ENCODE data around the gene GPR78. TPM values are rescaled to one million over a fixed set of nuclear protein-coding genes. Genes with fewer than 3 reads are reported as not detected.

Gene GPR78
- total and polyA plus RNA-seq, 2 of the 4 experiments (the other 2 are of a cell fraction), result under 0.01 to 0.10 TPM

DNA sequence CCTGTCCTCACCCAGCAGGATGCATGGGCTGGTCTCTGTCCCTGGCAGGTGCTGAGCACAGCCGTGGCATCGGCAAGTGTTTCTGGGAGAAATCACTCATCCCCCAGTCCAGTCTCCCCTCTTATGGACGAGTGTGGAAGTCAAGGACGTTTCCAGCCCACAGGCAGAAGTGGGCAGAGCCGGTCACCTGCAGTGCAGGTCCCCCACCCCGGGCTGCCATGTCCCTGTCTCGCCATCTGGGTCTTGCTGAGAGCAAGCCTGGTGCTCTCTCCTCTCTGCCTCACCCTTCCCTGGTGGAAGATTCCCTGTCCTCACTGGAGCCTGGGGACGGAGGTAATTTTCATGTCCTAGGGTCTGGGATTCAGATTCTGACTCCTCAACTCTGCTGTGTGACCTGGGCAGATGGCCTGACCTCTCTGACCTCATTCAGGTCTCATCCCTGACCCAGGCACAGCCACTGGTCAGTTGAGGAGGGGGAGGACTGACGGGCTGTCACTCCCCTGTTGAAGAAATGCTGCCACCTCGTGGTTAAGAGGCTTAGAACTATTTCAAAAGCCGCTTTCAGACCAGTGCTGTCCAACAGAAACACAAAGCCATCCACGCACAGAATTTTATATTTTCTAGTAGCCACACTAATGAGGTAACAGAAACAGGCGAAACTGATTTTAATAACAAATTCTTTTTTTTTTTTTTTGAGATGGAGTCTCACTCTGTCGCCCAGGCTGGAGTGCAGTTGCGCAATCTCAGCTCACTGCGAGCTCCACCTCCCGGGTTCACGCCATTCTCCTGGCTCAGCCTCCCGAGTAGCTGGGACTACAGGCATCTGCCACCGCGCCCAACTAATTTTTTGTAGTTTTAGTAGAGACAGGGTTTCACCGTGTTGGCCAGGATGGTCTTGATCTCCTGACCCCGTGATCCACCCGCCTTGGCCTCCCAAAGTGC is 14.2 kb downstream of the GPR78 start:
- no peak overlapping the region for H2AK5ac ChIP-seq (ENCODE audit: low read depth, low read length)
- TF ChIP-seq, protein P1, sequence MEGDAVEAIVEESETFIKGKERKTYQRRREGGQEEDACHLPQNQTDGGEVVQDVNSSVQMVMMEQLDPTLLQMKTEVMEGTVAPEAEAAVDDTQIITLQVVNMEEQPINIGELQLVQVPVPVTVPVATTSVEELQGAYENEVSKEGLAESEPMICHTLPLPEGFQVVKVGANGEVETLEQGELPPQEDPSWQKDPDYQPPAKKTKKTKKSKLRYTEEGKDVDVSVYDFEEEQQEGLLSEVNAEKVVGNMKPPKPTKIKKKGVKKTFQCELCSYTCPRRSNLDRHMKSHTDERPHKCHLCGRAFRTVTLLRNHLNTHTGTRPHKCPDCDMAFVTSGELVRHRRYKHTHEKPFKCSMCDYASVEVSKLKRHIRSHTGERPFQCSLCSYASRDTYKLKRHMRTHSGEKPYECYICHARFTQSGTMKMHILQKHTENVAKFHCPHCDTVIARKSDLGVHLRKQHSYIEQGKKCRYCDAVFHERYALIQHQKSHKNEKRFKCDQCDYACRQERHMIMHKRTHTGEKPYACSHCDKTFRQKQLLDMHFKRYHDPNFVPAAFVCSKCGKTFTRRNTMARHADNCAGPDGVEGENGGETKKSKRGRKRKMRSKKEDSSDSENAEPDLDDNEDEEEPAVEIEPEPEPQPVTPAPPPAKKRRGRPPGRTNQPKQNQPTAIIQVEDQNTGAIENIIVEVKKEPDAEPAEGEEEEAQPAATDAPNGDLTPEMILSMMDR (conservative IDR thresholded peaks at IDR 0.05; ENCODE audit: low read depth, low read length), result peak; percentile 84
- TF ChIP-seq MAZ (IDR thresholded peaks at IDR 0.05; ENCODE audit: borderline replicate concordance, low read depth, low read length), result peak; percentile 31; the same call in 1 of the 2 replicates
- TF ChIP-seq, protein P2, sequence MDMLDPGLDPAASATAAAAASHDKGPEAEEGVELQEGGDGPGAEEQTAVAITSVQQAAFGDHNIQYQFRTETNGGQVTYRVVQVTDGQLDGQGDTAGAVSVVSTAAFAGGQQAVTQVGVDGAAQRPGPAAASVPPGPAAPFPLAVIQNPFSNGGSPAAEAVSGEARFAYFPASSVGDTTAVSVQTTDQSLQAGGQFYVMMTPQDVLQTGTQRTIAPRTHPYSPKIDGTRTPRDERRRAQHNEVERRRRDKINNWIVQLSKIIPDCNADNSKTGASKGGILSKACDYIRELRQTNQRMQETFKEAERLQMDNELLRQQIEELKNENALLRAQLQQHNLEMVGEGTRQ (IDR thresholded peaks at IDR 0.05; ENCODE audit: low read depth, low read length), result no peak
- TF ChIP-seq RFX5 (IDR thresholded peaks at IDR 0.05; ENCODE audit: low read depth, low read length), result no peak
- TF ChIP-seq CEBPB (IDR thresholded peaks at IDR 0.05; ENCODE audit: low read depth, low read length), result peak; percentile 77
- TF ChIP-seq CHD1 (IDR thresholded peaks at IDR 0.05; ENCODE audit: low read depth, low read length), result no peak
- TF ChIP-seq RAD21 (IDR thresholded peaks at IDR 0.05; ENCODE audit: low read length), result peak; percentile 89
- peak; percentile 86 for TF ChIP-seq SMC3 (IDR thresholded peaks at IDR 0.05; ENCODE audit: low read depth, low read length)
- H3K23ac ChIP-seq (ENCODE audit: low read depth, low read length), result no peak overlapping the region
- no peak overlapping the region for H2BK5ac ChIP-seq (ENCODE audit: low read depth, low read length, poor library complexity, severe bottlenecking)
- no peak overlapping the region for H3K9ac ChIP-seq (ENCODE audit: low read depth, low read length)
- in situ Hi-C loops (cut with MboI; ENCODE audit: low sequenced_read_pairs) (loop anchor here (5.0 kb wide), 1 partner anchor 132 kb away; no protein-coding TSS in a partner anchor), intact Hi-C loops (cut with micrococcal nuclease) (loop anchor here (1.0 kb wide), 2 partner anchors 122 to 126 kb away; no protein-coding TSS in a partner anchor), dilution Hi-C loops (cut with HindIII; ENCODE audit: low sequenced_read_pairs, unreplicated experiment) (no loop called here)
- peak overlapping the region; percentile 49; the same call in 1 of the 2 replicates for H3K4me2 ChIP-seq (ENCODE audit: low read depth, low read length)
- no peak overlapping the region for H2BK120ac ChIP-seq (ENCODE audit: low read depth, low read length)
- peaks cover 6% of the 10 kb centered on the region; the same call in 1 of the 2 replicates for H3K36me3 ChIP-seq (ENCODE audit: control insufficient read depth, insufficient read depth, low read length)
- H4K20me1 ChIP-seq (ENCODE audit: insufficient read depth, low read length), result peaks cover 10% of the 10 kb centered on the region
- ChIA-PET POLR2A (ENCODE audit: unreplicated experiment) (no interaction called here), CTCF (interaction anchor here (0.7 to 1.0 kb wide), 2 partner anchors 103 to 121 kb away, joined by 3 to 4 read pairs; no protein-coding TSS in a partner anchor)
- no peak overlapping the region for H4K91ac ChIP-seq (ENCODE audit: insufficient read depth, low read depth, low read length)
- no peaks in the 10 kb centered on the region for H3K79me1 ChIP-seq (ENCODE audit: low read depth in 1 of 2, low read length in 2 of 2)
- peaks cover 10% of the 10 kb centered on the region; the same call in 1 of the 2 replicates for H3K4me1 ChIP-seq (ENCODE audit: control insufficient read depth, insufficient read depth, low read length)
- no peaks in the 10 kb centered on the region for H3K9me1 ChIP-seq (ENCODE audit: insufficient read depth, low read length)
- WGBS, 2 experiments (ENCODE audit: extremely low coverage in 2 of 2, insufficient read length in 1 of 2), result 53% methylated on average over 2 of the region's 24 CpGs; no CpG with 5 or more reads in 1 of the 2 experiments
- no peak overlapping the region for H4K8ac ChIP-seq (ENCODE audit: low read depth in 2 of 2, low read length in 2 of 2)
- H3K27me3 ChIP-seq (ENCODE audit: control insufficient read depth, insufficient read depth, low read length), result peaks cover 34% of the 10 kb centered on the region
- H4K5ac ChIP-seq (ENCODE audit: low read depth, low read length), result no peak overlapping the region
- H2AK9ac ChIP-seq (replicated peaks; ENCODE audit: low read depth, low read length, poor library complexity), result peak overlapping the region; percentile 86
- H2BK20ac ChIP-seq (ENCODE audit: low read depth, low read length), result no peak overlapping the region
- no peak overlapping the region; the same call in 1 of the 2 replicates for H3K4me3 ChIP-seq (ENCODE audit: insufficient read depth, low read depth, low read length)
- DNase-seq, result peak; percentile 72
- no peak overlapping the region for H2BK15ac ChIP-seq (ENCODE audit: low read depth, low read length)
- H2AFZ ChIP-seq (replicated peaks; ENCODE audit: low read length, poor library complexity), result peak overlapping the region; percentile 64
- H3K56ac ChIP-seq (ENCODE audit: extremely low read depth, insufficient read depth, low read length), result no peak overlapping the region
- no peaks in the 10 kb centered on the region for H3K9me3 ChIP-seq (ENCODE audit: control insufficient read depth, insufficient read depth, low read length)
- no peak overlapping the region for H3K14ac ChIP-seq (replicated peaks; ENCODE audit: low read depth, low read length)
- H3K18ac ChIP-seq (ENCODE audit: low read depth, low read length), result no peak overlapping the region
- H3K27ac ChIP-seq (ENCODE audit: insufficient read depth, low read length), result no peak overlapping the region
- no peak overlapping the region for H3K4ac ChIP-seq (ENCODE audit: low read depth, low read length)
- peak; percentile 53 for ATAC-seq (ENCODE audit: low read depth)
- BruUV-seq (replicated peaks), result no TSS peak

All from IMR-90 (cell line).